ENCODE results near the gene ETV5.

ETV5 gene

DNA sequence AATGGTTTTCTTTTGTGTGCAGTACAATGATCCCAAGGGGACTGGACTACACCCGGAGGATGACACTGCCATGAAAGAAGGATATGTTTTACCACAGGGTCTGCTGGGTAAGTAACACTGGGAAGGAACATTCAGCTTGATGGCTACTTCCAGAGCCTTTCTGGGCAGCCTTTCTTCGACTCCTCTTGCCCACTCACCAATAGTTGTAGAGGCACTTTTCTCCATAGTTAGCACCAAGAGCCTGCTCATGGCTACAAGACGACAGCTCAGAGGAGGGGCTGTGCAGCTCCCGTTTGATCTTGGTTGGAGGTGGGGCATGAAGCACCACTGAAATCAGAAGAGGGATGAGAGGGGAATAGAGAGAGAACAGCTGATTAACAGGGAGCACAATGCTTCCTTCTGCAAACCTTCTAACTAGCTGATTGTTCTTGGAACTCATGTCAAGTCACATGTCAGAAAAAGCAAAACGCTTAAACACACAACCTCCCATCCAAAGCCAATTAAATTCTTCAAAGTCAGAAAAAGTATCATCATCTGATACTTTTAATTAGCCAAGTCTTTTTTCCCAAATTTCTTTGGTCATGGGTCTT lies 27.9 kb downstream of the ETV5 start:
- no peaks in the 10 kb centered on the region for H3K4me1 ChIP-seq (ENCODE audit: insufficient read depth, low read length)
- no peaks in the 10 kb centered on the region for H3K27me3 ChIP-seq (ENCODE audit: insufficient read depth, low read length)
- H3K4me3 ChIP-seq (ENCODE audit: low read length) = no peak overlapping the region
- no peak overlapping the region for H2AFZ ChIP-seq (ENCODE audit: low read depth, low read length)
- no peaks in the 10 kb centered on the region for H3K9me3 ChIP-seq (ENCODE audit: low read length)
- no peaks in the 10 kb centered on the region for H3K36me3 ChIP-seq (ENCODE audit: insufficient read depth, low read length)

- Histone ChIP-seq H2AFZ (ENCODE audit: low read depth, low read length) (no peak overlapping the region), H3K27me3 (ENCODE audit: insufficient read depth, low read length) (no peaks in the 10 kb centered on the region), H3K4me1 (ENCODE audit: insufficient read depth, low read length) (no peaks in the 10 kb centered on the region), H3K36me3 (ENCODE audit: insufficient read depth, low read length) (no peaks in the 10 kb centered on the region), H3K9me3 (ENCODE audit: low read length) (no peaks in the 10 kb centered on the region), H3K4me3 (ENCODE audit: low read length) (no peak overlapping the region)
Measured at GRCh38 chr3:186079925-186080324, 29.0 kb downstream of the ETV5 start.

GRCh38 chr3:186077466-186077865 lies 31.4 kb downstream of the ETV5 start:
- Histone ChIP-seq H2AFZ (ENCODE audit: low read depth, low read length) (no peak overlapping the region), H3K4me1 (ENCODE audit: insufficient read depth, low read length) (no peaks in the 10 kb centered on the region), H3K36me3 (ENCODE audit: insufficient read depth, low read length) (no peaks in the 10 kb centered on the region)

DNA sequence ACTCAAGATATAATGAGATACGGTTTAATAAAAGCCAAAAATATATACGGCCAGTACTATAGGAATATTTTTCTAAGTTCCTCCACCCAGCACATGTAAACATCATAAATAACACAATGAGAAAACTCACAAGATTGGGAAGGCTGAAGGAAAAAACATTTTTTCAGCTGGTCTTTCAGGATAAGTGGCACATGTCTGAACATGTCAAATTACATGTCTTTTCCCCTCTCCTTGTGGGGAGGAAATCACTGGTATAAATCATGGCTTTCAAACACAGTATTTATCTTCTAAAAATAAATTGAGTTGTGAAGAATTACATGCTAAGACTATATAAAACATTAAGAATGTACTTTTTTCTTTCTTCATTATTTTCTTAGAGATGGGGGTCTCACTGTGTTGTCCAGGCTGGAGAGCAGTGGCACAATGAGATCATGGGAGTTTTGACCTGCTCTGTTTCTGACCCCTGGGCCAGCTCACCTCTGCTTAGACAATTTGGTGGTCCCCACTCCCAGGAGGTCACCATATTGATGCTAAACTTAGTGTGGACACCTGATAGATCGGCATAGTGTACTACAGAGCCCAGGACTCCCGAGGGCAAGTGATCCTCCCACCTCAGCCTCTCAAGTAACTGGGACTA lies 32.8 kb downstream of the ETV5 start:
- H3K36me3 ChIP-seq (ENCODE audit: insufficient read depth, low read length) = no peaks in the 10 kb centered on the region

More at GRCh38 chr3:186077466-186077865, 31.4 kb downstream of the ETV5 start:
- Histone ChIP-seq H3K9me3 (ENCODE audit: low read length) (no peaks in the 10 kb centered on the region), H3K4me3 (ENCODE audit: low read length) (no peak overlapping the region), H3K27me3 (ENCODE audit: insufficient read depth, low read length) (no peaks in the 10 kb centered on the region)

GRCh38 chr3:186075489-186075888 lies 33.4 kb downstream of the ETV5 start:
- no peaks in the 10 kb centered on the region for H3K27me3 ChIP-seq (ENCODE audit: insufficient read depth, low read length)
- no peak overlapping the region for H2AFZ ChIP-seq (ENCODE audit: low read depth, low read length)
- no peaks in the 10 kb centered on the region for H3K36me3 ChIP-seq (ENCODE audit: insufficient read depth, low read length)
- no peaks in the 10 kb centered on the region for H3K9me3 ChIP-seq (ENCODE audit: low read length)
- no peaks in the 10 kb centered on the region for H3K4me1 ChIP-seq (ENCODE audit: insufficient read depth, low read length)
- no peak overlapping the region for H3K4me3 ChIP-seq (ENCODE audit: low read length)

More for the DNA sequence above, 32.8 kb downstream of the ETV5 start:
- H3K4me3 ChIP-seq (ENCODE audit: low read length) = no peak overlapping the region
- no peaks in the 10 kb centered on the region for H3K9me3 ChIP-seq (ENCODE audit: low read length)
- no peak overlapping the region for H2AFZ ChIP-seq (ENCODE audit: low read depth, low read length)
- no peaks in the 10 kb centered on the region for H3K4me1 ChIP-seq (ENCODE audit: insufficient read depth, low read length)
- no peaks in the 10 kb centered on the region for H3K27me3 ChIP-seq (ENCODE audit: insufficient read depth, low read length)

- Histone ChIP-seq H3K9me3 (ENCODE audit: low read length) (no peaks in the 10 kb centered on the region), H3K36me3 (ENCODE audit: insufficient read depth, low read length) (no peaks in the 10 kb centered on the region)
Measured at GRCh38 chr3:186073641-186074040, 35.2 kb downstream of the ETV5 start.

GRCh38 chr3:186070996-186071395 lies 37.9 kb downstream of the ETV5 start:
- Histone ChIP-seq H3K36me3 (ENCODE audit: insufficient read depth, low read length) (no peaks in the 10 kb centered on the region), H3K4me3 (ENCODE audit: low read length) (no peak overlapping the region), H3K27me3 (ENCODE audit: insufficient read depth, low read length) (no peaks in the 10 kb centered on the region), H3K4me1 (ENCODE audit: insufficient read depth, low read length) (no peaks in the 10 kb centered on the region), H2AFZ (ENCODE audit: low read depth, low read length) (no peak overlapping the region), H3K9me3 (ENCODE audit: low read length) (no peaks in the 10 kb centered on the region)

More at GRCh38 chr3:186073641-186074040, 35.2 kb downstream of the ETV5 start:
- Histone ChIP-seq H3K4me1 (ENCODE audit: insufficient read depth, low read length) (no peaks in the 10 kb centered on the region), H2AFZ (ENCODE audit: low read depth, low read length) (no peak overlapping the region), H3K27me3 (ENCODE audit: insufficient read depth, low read length) (no peaks in the 10 kb centered on the region), H3K4me3 (ENCODE audit: low read length) (no peak overlapping the region)

DNA sequence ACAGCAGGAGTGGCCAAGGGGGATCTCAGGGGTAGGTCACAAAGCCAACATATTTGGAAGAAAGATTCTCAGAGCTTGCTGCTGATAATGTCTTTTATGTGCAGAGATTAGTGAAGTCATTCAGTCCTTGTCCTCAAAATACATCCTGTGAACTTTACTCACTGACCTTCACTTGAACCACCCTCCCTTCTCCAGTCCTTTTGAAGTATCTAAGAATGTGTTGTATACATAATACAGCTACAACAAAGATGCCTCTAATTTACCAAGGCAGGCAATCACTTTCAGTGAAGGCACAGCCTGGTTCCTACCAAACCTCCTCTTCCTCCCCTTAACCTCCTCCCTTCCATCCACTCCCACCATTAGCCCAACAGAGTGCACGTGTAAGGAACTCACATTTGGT lies 38.3 kb downstream of the ETV5 start:
- H3K4me1 ChIP-seq (ENCODE audit: insufficient read depth, low read length) = no peaks in the 10 kb centered on the region
- H3K27me3 ChIP-seq (ENCODE audit: insufficient read depth, low read length) = no peaks in the 10 kb centered on the region
- no peaks in the 10 kb centered on the region for H3K9me3 ChIP-seq (ENCODE audit: low read length)
- no peaks in the 10 kb centered on the region for H3K36me3 ChIP-seq (ENCODE audit: insufficient read depth, low read length)
- no peak overlapping the region for H2AFZ ChIP-seq (ENCODE audit: low read depth, low read length)
- H3K4me3 ChIP-seq (ENCODE audit: low read length) = no peak overlapping the region

GRCh38 chr3:186070133-186070532 lies 38.8 kb downstream of the ETV5 start:
- H3K4me3 ChIP-seq (ENCODE audit: low read length) = no peak overlapping the region
- no peak overlapping the region for H2AFZ ChIP-seq (ENCODE audit: low read depth, low read length)
- no peaks in the 10 kb centered on the region for H3K27me3 ChIP-seq (ENCODE audit: insufficient read depth, low read length)
- no peaks in the 10 kb centered on the region for H3K9me3 ChIP-seq (ENCODE audit: low read length)
- no peaks in the 10 kb centered on the region for H3K4me1 ChIP-seq (ENCODE audit: insufficient read depth, low read length)
- no peaks in the 10 kb centered on the region for H3K36me3 ChIP-seq (ENCODE audit: insufficient read depth, low read length)

DNA sequence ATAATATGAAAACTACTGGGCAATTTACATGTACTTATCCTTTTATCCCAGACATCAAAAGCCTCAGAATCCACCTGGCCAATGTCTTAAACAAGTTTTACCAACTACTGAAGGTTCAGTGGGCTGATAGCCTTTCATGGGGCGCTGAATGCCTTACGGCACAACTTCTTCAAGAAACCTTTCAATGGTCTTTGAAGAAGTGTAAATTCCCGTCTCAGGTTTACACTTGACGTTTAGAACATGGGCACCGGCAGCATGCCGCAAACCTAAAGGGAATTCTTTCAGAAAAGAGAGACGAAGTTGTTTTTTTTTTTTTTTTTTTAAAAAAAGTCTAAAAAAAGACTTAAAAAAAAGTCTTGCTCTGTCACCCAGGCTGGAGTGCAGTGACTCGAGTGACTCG lies 39.7 kb downstream of the ETV5 start:
- H3K36me3 ChIP-seq (ENCODE audit: insufficient read depth, low read length) = no peaks in the 10 kb centered on the region
- no peak overlapping the region for H3K4me3 ChIP-seq (ENCODE audit: low read length)
- no peaks in the 10 kb centered on the region for H3K4me1 ChIP-seq (ENCODE audit: insufficient read depth, low read length)
- no peak overlapping the region for H2AFZ ChIP-seq (ENCODE audit: low read depth, low read length)
- no peaks in the 10 kb centered on the region for H3K27me3 ChIP-seq (ENCODE audit: insufficient read depth, low read length)
- no peaks in the 10 kb centered on the region for H3K9me3 ChIP-seq (ENCODE audit: low read length)

- Histone ChIP-seq H2AFZ (ENCODE audit: low read depth, low read length) (no peak overlapping the region), H3K4me3 (ENCODE audit: low read length) (no peak overlapping the region), H3K9me3 (ENCODE audit: low read length) (no peaks in the 10 kb centered on the region), H3K36me3 (ENCODE audit: insufficient read depth, low read length) (no peaks in the 10 kb centered on the region), H3K4me1 (ENCODE audit: insufficient read depth, low read length) (no peaks in the 10 kb centered on the region), H3K27me3 (ENCODE audit: insufficient read depth, low read length) (no peaks in the 10 kb centered on the region)
Measured at GRCh38 chr3:186068243-186068552, 40.7 kb downstream of the ETV5 start.

- H3K4me3 ChIP-seq (ENCODE audit: low read length) = no peak overlapping the region
- no peaks in the 10 kb centered on the region for H3K9me3 ChIP-seq (ENCODE audit: low read length)
- no peaks in the 10 kb centered on the region for H3K36me3 ChIP-seq (ENCODE audit: insufficient read depth, low read length)
- H2AFZ ChIP-seq (ENCODE audit: low read depth, low read length) = no peak overlapping the region
- no peaks in the 10 kb centered on the region for H3K27me3 ChIP-seq (ENCODE audit: insufficient read depth, low read length)
- H3K4me1 ChIP-seq (ENCODE audit: insufficient read depth, low read length) = no peaks in the 10 kb centered on the region
Measured at GRCh38 chr3:186067360-186068242, 41.3 kb downstream of the ETV5 start.

- H3K27me3 ChIP-seq (ENCODE audit: insufficient read depth, low read length) = no peaks in the 10 kb centered on the region
Measured at GRCh38 chr3:186060222-186060621, 48.7 kb downstream of the ETV5 start.

More at GRCh38 chr3:186060222-186060621, 48.7 kb downstream of the ETV5 start:
- no peaks in the 10 kb centered on the region for H3K4me1 ChIP-seq (ENCODE audit: insufficient read depth, low read length)
- H2AFZ ChIP-seq (ENCODE audit: low read depth, low read length) = no peak overlapping the region
- H3K36me3 ChIP-seq (ENCODE audit: insufficient read depth, low read length) = no peaks in the 10 kb centered on the region
- H3K4me3 ChIP-seq (ENCODE audit: low read length) = no peak overlapping the region
- no peaks in the 10 kb centered on the region for H3K9me3 ChIP-seq (ENCODE audit: low read length)

Data from neuron (in vitro differentiated cells).